ENCODE data around the gene UCP3. TPM values are rescaled to one million over a fixed set of nuclear protein-coding genes. Genes with fewer than 3 reads are reported as not detected.

UCP3 gene
- total and polyA plus RNA-seq, 10 of the 15 experiments (the other 5 are each of a cell fraction or from before 2014, with no cell fraction given): 0.02 to 1.9 (median 0.94) TPM

DNA sequence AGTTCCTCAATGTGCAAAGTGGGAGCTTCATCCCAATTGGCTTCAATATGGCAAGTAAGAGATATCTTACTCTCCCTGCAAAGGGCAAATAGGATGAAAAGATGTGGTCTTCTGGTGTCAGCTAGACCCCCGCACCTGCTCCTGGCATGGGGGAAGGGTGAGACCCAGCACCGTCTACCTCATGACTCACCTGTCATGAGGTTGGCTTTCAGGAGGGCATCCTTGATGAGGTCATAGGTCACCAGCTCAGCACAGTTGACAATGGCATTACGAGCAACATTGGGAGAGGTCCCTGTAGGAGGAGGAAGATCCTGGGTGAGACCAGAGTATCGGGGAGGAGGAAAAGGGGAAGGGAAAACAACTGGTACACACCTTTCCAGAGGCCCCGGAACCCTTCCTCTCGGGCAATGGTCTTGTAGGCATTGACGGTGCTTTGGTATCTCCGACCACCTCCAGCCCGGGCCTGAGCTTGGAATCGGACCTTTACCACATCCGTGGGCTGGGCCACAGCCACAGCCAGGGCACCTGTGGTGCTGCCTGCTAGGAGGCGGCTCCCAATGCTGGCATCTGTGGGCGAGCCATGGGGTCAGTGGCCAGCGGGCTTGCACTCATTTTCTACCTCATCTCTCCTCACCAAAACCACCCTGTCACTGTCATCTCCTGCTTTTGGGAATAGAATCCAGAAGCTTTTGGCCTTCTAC lies 32.3 kb downstream of the UCP3 start:
- BruUV-seq (replicated peaks): no TSS peak

DNA sequence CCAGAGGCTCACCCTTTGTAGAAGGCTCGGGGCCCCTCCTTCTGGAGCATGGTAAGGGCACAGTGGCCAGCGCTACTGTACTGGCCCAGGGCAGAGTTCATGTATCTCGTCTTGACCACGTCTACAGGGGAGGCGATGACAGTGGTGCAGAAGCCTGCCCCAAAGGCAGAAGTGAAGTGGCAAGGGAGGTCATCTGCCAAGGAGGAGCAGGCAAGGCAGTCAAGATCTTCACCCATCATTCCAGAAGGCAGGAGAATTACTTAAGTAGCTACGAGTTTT lies 33.5 kb downstream of the UCP3 start:
- H3K4me2 ChIP-seq (ENCODE audit: control insufficient read depth, insufficient read depth): no peak overlapping the region
- H3K27ac ChIP-seq (ENCODE audit: control insufficient read depth, insufficient read depth): no peak overlapping the region
- 74% methylated on average over 6 of the region's 6 CpGs for WGBS (ENCODE audit: insufficient coverage, insufficient replicate concordance, low lambda C conversion rate, missing lambda C conversion rate)
- peaks cover 28 to 30% of the 10 kb centered on the region in 2 experiments for H3K36me3 ChIP-seq (ENCODE audit: control insufficient read depth in 2 of 2, insufficient read depth in 2 of 2, low read length in 1 of 2)
- no peak overlapping the region for H3K9ac ChIP-seq (ENCODE audit: control insufficient read depth, insufficient read depth, low read length)
- ChIA-PET CTCF (interaction anchor here (1.4 kb wide), 1 partner anchor 11 kb away, joined by 3 read pairs; no protein-coding TSS in a partner anchor), SMC1A (ENCODE audit: uncharacterized antibody, unreplicated experiment) (no interaction called here), RAD21 (ENCODE audit: unreplicated experiment) (no interaction called here), POLR2A (no interaction called here)
- no peak for TF ChIP-seq SUPT20H (IDR thresholded peaks at IDR 0.05; ENCODE audit: borderline replicate concordance, control insufficient read depth, low read depth, low read length)
- TF ChIP-seq, protein P1, sequence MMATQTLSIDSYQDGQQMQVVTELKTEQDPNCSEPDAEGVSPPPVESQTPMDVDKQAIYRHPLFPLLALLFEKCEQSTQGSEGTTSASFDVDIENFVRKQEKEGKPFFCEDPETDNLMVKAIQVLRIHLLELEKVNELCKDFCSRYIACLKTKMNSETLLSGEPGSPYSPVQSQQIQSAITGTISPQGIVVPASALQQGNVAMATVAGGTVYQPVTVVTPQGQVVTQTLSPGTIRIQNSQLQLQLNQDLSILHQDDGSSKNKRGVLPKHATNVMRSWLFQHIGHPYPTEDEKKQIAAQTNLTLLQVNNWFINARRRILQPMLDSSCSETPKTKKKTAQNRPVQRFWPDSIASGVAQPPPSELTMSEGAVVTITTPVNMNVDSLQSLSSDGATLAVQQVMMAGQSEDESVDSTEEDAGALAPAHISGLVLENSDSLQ (IDR thresholded peaks at IDR 0.05): no peak
- TF ChIP-seq EED (IDR thresholded peaks at IDR 0.05; ENCODE audit: low read depth): no peak
- no peak for TF ChIP-seq TAF1 (IDR thresholded peaks at IDR 0.05; ENCODE audit: borderline replicate concordance, low read depth, low read length)
- intact Hi-C loops (cut with micrococcal nuclease; ENCODE audit: unreplicated experiment): no loop called here
- H4K20me1 ChIP-seq (ENCODE audit: control insufficient read depth, insufficient read depth): no peaks in the 10 kb centered on the region
- no TSS peak for BruUV-seq (replicated peaks)
- H3K4me1 ChIP-seq (ENCODE audit: control insufficient read depth, insufficient read depth, low read length): peaks cover 18% of the 10 kb centered on the region
- in situ Hi-C loops (cut with MboI): no loop called here
- ATAC-seq (no peak), DNase-seq (ENCODE audit: low read depth, low spot score) (no peak), FAIRE-seq (no peak)
- no peaks in the 10 kb centered on the region for H3K27me3 ChIP-seq (replicated peaks in 1 of 2; ENCODE audit: control insufficient read depth in 2 of 2, insufficient read depth in 2 of 2, low read length in 1 of 2)
- H3K4me3 ChIP-seq: no peak overlapping the region
- no peaks in the 10 kb centered on the region for H3K9me3 ChIP-seq (replicated peaks; ENCODE audit: control insufficient read depth, insufficient read depth, low read length)
- H3K79me2 ChIP-seq (ENCODE audit: control insufficient read depth, insufficient read depth, low read length): peaks cover 23% of the 10 kb centered on the region
- no peak overlapping the region for H2AFZ ChIP-seq (ENCODE audit: control insufficient read depth, low read depth, low read length)

More for the DNA sequence above, 32.3 kb downstream of the UCP3 start:
- Histone ChIP-seq H3K4me3 (no peak overlapping the region), H3K27me3 (replicated peaks in 1 of 2; ENCODE audit: control insufficient read depth in 2 of 2, insufficient read depth in 2 of 2, low read length in 1 of 2) (no peaks in the 10 kb centered on the region), H3K79me2 (ENCODE audit: control insufficient read depth, insufficient read depth, low read length) (peaks cover 35% of the 10 kb centered on the region), H3K27ac (ENCODE audit: control insufficient read depth, insufficient read depth) (no peak overlapping the region), H3K4me2 (ENCODE audit: control insufficient read depth, insufficient read depth) (no peak overlapping the region), H2AFZ (ENCODE audit: control insufficient read depth, low read depth, low read length) (no peak overlapping the region), H3K9me3 (replicated peaks; ENCODE audit: control insufficient read depth, insufficient read depth, low read length) (no peaks in the 10 kb centered on the region), H3K4me1 (ENCODE audit: control insufficient read depth, insufficient read depth, low read length) (peaks cover 23% of the 10 kb centered on the region), H3K36me3 (ENCODE audit: control insufficient read depth in 2 of 2, insufficient read depth in 2 of 2, low read length in 1 of 2) (peaks cover 28 to 30% of the 10 kb centered on the region in 2 experiments), H4K20me1 (ENCODE audit: control insufficient read depth, insufficient read depth) (no peaks in the 10 kb centered on the region), H3K9ac (ENCODE audit: control insufficient read depth, insufficient read depth, low read length) (no peak overlapping the region)
- TF ChIP-seq SMAD5 (IDR thresholded peaks at IDR 0.05; ENCODE audit: low read depth) (peak; percentile 55; the same call in 1 of the 2 replicates), POLR2A (IDR thresholded peaks at IDR 0.05; ENCODE audit: low read depth, low read length) (peak; percentile 31; the same call in 1 of the 2 replicates), ATF7 (IDR thresholded peaks at IDR 0.05; ENCODE audit: low read depth) (no peak)
- in situ Hi-C loops (cut with MboI) (no loop called here), intact Hi-C loops (cut with micrococcal nuclease; ENCODE audit: unreplicated experiment) (no loop called here)
- POLR2A ChIA-PET: interaction anchor here (0.6 kb wide), 2 partner anchors 9 to 10 kb away, joined by 3 read pairs; no protein-coding TSS in a partner anchor
- CTCF ChIA-PET: interaction anchor here (1.4 to 1.7 kb wide), 2 partner anchors 10 to 16 kb away, joined by 3 to 4 read pairs; no protein-coding TSS in a partner anchor
- SMC1A ChIA-PET (ENCODE audit: uncharacterized antibody, unreplicated experiment): interaction anchor here (1.8 kb wide), 1 partner anchor 10 kb away, joined by 5 read pairs; no protein-coding TSS in a partner anchor
- no peak for FAIRE-seq
- no peak for ATAC-seq
- WGBS (ENCODE audit: insufficient coverage, insufficient replicate concordance, low lambda C conversion rate, missing lambda C conversion rate): 87% methylated on average over 14 of the region's 14 CpGs
- no peak for DNase-seq (ENCODE audit: low read depth, low spot score)
- RAD21 ChIA-PET (ENCODE audit: unreplicated experiment): no interaction called here

All from GM12878 (cell line).